HG02588 (cell line): ENCODE results near the gene KRTAP4-6.
"Not testable (repeated sequence)": the region's sequence is repeated elsewhere in the genome, so short reads cannot be mapped to it uniquely, and the experiment has no call there.

ENCODE experiments used
- ATAC-seq: cut with Tn5 transposase; IDR thresholded peaks from one replicate; pipeline ENCODE4 v1.9.1; 2021; ENCODE audit warnings: mild to moderate bottlenecking, moderate library complexity; ENCODE audit not compliant: unreplicated experiment

The KRTAP4-6 gene

GRCh38 chr17:41107941-41108450 lies 32.3 kb downstream of the KRTAP4-6 start:
- ATAC-seq, result no peak

GRCh38 chr17:41105347-41105746 lies 35.0 kb downstream of the KRTAP4-6 start, which contains the start of gene KRTAP4-9:
KRTAP4-9 (plus strand) TSS chr17:41105389; CDS start chr17:41105389, 0 bp downstream.
- not testable (repeated sequence) for ATAC-seq

DNA sequence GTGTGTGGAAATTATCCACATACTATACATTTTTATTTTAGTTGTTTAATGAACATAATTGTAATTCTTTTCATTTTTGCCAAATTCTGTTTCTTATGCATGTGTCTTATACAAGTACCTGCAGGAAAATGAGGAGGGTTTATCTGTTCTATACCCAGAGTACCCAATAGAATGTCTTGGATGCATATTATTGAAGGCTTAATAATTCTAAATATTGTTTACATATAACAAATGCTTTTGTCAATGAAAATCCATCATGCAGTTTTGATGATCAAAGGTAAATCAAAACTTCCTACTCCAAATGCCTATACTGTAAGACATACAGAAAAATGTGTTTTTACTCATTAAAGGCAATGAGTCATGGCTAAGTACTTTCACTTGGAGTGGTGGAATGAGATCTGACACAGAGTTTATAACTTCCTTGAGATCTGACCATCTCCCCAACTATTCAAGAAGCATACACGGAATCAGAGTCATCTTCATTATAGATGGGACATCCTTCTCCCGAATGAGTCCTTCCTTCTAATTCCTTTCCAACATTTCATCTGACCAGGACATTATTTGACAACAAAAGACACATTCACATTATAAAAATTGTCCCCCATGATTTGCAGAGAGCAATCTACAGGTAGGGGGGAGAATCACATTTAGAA lies 35.8 kb downstream of the KRTAP4-6 start:
- not testable (repeated sequence) for ATAC-seq

DNA sequence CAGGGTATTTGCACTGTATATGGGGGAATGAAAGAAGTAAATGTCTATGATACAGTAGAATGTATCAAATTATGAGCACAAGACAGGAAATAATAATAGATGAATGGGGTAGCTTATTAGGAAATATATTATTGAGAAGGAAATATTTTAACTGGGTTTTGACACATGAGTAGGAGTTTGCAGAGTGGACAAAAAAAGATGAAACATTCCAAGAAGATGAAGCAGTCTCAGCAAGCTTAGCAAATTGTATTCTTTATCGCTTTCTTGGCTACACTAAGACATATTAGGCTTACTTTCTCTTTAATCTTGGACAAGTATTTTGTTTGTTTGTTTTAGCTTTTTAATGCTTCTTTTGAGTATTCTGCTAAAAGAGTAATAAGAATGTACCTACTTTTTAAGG lies 36.4 kb downstream of the KRTAP4-6 start:
- no peak for ATAC-seq

DNA sequence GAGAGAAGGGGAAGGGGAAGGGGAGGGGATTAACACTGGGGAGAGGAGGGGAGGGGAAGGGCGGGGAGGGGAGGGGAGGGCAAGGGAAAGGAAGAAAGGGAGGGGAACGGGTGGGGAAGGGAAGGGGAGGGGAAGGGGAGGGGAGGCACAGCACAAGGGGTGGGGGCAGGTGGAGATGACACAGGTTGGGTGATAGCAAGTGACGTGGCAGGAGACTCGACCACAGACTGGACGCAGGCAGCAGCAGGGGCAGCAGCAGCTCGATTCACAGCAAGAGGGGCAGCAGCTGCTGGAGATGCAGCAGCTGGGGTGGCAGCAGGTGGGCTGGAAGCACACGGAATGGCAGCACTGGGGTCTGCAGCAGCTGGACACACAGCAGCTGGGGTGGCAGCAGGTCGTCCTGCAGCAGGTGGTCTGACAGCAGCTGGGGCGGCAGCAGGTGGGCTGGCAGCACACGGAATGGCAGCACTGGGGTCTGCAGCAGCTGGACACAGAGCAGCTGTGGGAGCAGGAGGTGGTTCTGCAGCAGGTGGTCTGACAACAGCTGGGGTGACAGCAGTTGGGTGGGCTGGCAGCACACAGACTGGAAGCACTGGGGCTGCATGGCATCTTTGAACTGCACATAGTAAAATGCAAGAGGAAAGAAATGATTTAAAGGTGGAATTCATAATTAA lies 38.6 kb downstream of the KRTAP4-6 start, which contains the start of gene KRTAP4-16:
Gene KRTAP4-16 (minus strand): TSS at position 624 of the 674 bp plus-strand sequence. CDS start 0 bp downstream, at position 624.
- no peak for ATAC-seq

- not testable (repeated sequence) for ATAC-seq
Observed at GRCh38 chr17:41099682-41100480, 40.5 kb downstream of the KRTAP4-6 start.

DNA sequence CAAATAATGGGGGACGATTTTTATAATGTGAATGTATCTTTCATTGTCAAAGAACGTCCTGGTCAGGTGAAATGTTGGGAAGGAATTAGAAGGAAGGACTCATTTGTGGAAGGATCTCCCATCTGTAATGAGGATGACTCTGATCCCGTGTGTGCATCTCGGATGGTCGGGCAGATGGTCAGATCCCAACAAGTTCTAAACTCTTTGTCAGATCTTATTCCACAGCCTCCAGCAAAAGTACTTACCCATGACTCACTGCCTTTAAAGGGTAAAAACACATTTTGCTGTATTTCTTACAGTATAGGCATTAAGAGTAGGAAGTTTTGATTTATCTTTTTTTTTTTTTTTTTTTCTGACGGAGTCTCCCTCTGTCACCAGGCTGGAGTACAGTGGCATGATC lies 41.9 kb downstream of the KRTAP4-6 start:
- no peak for ATAC-seq

DNA sequence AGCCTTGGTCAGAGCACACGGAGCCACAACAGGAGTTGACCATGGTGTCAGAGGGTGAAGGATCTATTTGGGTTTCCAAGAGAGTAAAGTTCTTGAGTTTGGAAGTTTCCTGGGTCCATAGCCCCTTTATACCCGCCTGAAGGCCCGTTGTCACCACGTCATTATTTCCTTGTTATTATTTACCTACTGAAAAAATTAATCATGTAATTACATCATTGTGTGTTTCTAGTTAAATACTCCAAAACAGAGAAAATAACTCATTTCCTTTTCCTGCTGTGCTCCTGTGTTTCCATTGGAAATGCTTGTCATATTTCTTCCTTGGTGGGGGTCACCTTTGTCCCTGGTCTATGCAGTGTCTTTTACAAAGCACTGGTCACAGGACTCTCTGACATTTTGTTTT lies 42.3 kb downstream of the KRTAP4-6 start, which contains the start of gene KRTAP4-8:
Gene KRTAP4-8 (minus strand): TSS at position 101 of the 400 bp plus-strand sequence. CDS start 58 bp downstream, at position 43.
- ATAC-seq, result no peak

DNA sequence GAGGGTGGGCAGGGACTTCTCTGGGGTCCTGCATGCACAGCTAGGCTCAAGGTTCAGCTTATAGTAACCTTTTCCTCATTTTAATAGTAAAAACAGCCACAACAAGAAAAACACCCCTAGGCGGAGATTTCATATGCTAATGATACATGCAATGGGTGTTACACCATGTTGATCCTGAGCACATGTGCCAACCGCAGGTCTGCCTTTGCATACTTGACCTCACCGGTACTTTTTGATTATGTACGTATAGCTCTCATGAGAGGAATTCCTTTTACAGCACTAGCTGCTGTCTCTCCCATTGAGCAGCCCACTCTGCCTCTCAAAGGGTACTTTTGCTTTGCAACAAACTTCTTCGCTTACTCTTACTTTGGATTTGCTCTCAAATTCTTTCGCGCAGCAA lies 44.3 kb downstream of the KRTAP4-6 start:
- no peak for ATAC-seq
